HepG2 (cell line): Measurements from ENCODE around the gene ZNF189. TPM values are rescaled to one million over a fixed set of nuclear protein-coding genes. Genes with fewer than 3 reads are reported as not detected.

Source experiments
- ARNT2 ChIP-seq: sonication (generic); formaldehyde crosslinking; IDR thresholded peaks from 2 replicates; pipeline ENCODE4 v1.8.0; 2022; ENCODE audit warnings: mild to moderate bottlenecking, low read depth, missing genetic modification reagents, moderate library complexity
- ELF3 ChIP-seq: IDR thresholded peaks from 2 replicates; pipeline ENCODE4 v1.6.1; 2016; ENCODE audit warnings: missing genetic modification reagents, missing compliant biosample characterization
- FIP1L1 ChIP-seq: fragments of 200-400 bp; formaldehyde crosslinking; IDR thresholded peaks from 2 replicates; pipeline ENCODE4 v1.6.1; 2018; ENCODE audit warnings: low read depth, mild to moderate bottlenecking, low read length, moderate library complexity, borderline replicate concordance; ENCODE audit not compliant: insufficient read depth
- GTF2F1 ChIP-seq: fragments of 150-350 bp; IDR thresholded peaks from 2 replicates; pipeline ENCODE4 v1.6.1; 2014; ENCODE audit warnings: low read length
- HNRNPLL ChIP-seq: fragments of 200-400 bp; formaldehyde crosslinking; IDR thresholded peaks from 2 replicates; pipeline ENCODE4 v1.6.1; 2017; ENCODE audit warnings: mild to moderate bottlenecking, low read depth, low read length; ENCODE audit not compliant: poor library complexity, severe bottlenecking
- HOXA9 ChIP-seq: sonication (generic); formaldehyde crosslinking; IDR thresholded peaks from 2 replicates; pipeline ENCODE4 v1.8.1; 2022; ENCODE audit warnings: missing genetic modification reagents, mild to moderate bottlenecking, moderate library complexity, borderline replicate concordance
- HOXD1 ChIP-seq: sonication (generic); formaldehyde crosslinking; IDR thresholded peaks from 2 replicates; pipeline ENCODE4 v1.5.0; 2020; ENCODE audit warnings: missing genetic modification reagents
- SAP130 ChIP-seq: IDR thresholded peaks from 2 replicates; pipeline ENCODE4 v1.6.1; 2016; ENCODE audit warnings: low read depth
- SMARCE1 ChIP-seq: fragments of 450-650 bp; IDR thresholded peaks from 2 replicates; pipeline ENCODE4 v1.6.1; 2017; ENCODE audit warnings: borderline replicate concordance
- SNAPC4 ChIP-seq: sonication (generic); formaldehyde crosslinking; IDR thresholded peaks from 2 replicates; pipeline ENCODE4 v1.4.0; 2020; ENCODE audit warnings: mild to moderate bottlenecking, missing genetic modification reagents
- ZNF121 ChIP-seq: sonication (generic); formaldehyde crosslinking; IDR thresholded peaks from 2 replicates; pipeline ENCODE4 v1.5.0; 2020; ENCODE audit warnings: mild to moderate bottlenecking, missing genetic modification reagents
- ZNF260 ChIP-seq: sonication (generic); formaldehyde crosslinking; IDR thresholded peaks from 2 replicates; pipeline ENCODE4 v1.4.0; 2020; ENCODE audit warnings: missing genetic modification reagents, low read depth, mild to moderate bottlenecking, borderline replicate concordance
- ZNF564 ChIP-seq: sonication (generic); formaldehyde crosslinking; IDR thresholded peaks from 2 replicates; pipeline ENCODE4 v1.8.1; 2023; ENCODE audit warnings: mild to moderate bottlenecking, missing genetic modification reagents
- ZNF614 ChIP-seq: IDR thresholded peaks from 2 replicates; pipeline ENCODE4 v1.6.1; 2018; ENCODE audit warnings: missing biosample characterization, missing genetic modification reagents, inconsistent platforms, borderline replicate concordance
- ZNF841 ChIP-seq: sonication (generic); formaldehyde crosslinking; IDR thresholded peaks from 2 replicates; pipeline ENCODE4 v1.8.1; 2023; ENCODE audit warnings: missing genetic modification reagents, borderline replicate concordance
- ZUFSP ChIP-seq: sonication (generic); formaldehyde crosslinking; IDR thresholded peaks from 2 replicates; pipeline ENCODE4 v1.9.0; 2021; ENCODE audit warnings: missing genetic modification reagents, mild to moderate bottlenecking, borderline replicate concordance
- polyA plus RNA-seq, 8 experiments: library from polyadenylated mRNA; depleted of rRNA in 3 of 8; stranded (reverse) in 7 of 8; unstranded in 1 of 8; fragments of >200 nt; fragmentation: Illumina TruSeq in 4 of 8; extraction: Trizol in 4 of 8; gene quantifications; 2 replicates each; pipeline versions ENCODE4 v1.2.1 to v1.2.3, GENCODE V29; 2011 to 2016; ENCODE audit warnings: low read depth in 4 of 8, missing spikeins in 1 of 8, mixed read lengths in 1 of 8; ENCODE audit not compliant: insufficient read depth in 1 of 8
- total RNA-seq, 5 experiments: library from RNA; depleted of rRNA; stranded (reverse); fragments of >200 nt; fragmentation: Illumina TruSeq; extraction: Trizol; gene quantifications; 2 replicates each; pipeline ENCODE4 v1.2.3, GENCODE V29; 2016; ENCODE audit warnings: low read depth in 1 of 5
- TF ChIP-seq, protein P1 (sequence below): sonication (generic); formaldehyde crosslinking; IDR thresholded peaks from 2 replicates; pipeline ENCODE4 v1.4.0; 2020; ENCODE audit warnings: missing genetic modification reagents
- TF ChIP-seq, protein P2 (sequence below): sonication (generic); formaldehyde crosslinking; IDR thresholded peaks from 2 replicates; pipeline ENCODE4 v1.4.0; 2020; ENCODE audit warnings: missing genetic modification reagents

The ZNF189 gene
- total and polyA plus RNA-seq, 2 of the 13 experiments (the other 11 are each of a cell fraction or from before 2014, with no cell fraction given): 8.4 to 50.0 TPM

DNA sequence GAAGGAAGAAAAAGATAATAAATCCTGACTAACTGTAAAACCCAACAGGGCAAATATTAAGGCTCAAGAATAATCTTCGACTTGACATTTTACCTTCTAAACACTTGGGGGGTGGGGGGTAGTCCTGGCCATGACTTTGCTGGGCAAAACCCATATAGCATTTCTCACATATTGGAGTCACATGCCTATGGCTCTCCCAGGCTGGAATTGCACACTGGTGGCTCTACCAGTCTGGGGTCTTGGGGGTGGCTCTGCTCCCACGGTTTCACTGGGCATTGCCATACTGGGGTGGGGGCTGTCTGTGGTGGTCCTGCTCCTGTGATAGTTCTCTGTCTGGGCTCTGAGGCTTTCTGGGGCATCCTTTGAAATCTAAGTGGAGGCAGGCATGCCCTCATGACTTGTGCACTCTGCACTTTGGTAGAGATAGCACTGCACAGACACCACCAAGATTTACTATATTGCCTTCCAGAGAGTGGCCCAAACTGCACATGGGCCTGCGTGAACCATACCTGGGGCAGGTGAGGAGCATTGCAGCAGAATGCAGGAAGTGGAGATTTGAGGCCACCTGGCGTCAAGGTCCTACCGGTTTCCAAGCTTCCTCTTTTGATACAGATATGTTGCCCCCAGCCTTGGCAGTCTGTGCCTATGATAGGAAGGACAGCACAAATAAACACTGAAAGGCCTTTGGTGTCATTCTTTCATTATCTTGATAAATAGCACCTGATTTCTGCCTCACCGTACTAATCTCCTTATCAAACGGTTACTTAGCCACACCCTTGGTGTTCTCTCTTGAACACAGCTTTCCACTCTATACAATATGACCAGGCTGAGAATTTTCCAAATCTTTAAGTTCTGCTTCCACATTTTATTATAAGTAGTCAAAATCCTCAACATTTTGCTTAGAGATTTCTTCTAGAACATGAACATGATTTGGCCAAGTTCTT is 43.6 kb upstream of the ZNF189 start (continued):
- TF ChIP-seq, protein P1, sequence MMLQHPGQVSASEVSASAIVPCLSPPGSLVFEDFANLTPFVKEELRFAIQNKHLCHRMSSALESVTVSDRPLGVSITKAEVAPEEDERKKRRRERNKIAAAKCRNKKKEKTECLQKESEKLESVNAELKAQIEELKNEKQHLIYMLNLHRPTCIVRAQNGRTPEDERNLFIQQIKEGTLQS (CRISPR knock-in tag): no peak
- TF ChIP-seq ZNF260 (no peak), SAP130 (CRISPR knock-in tag) (no peak), HOXA9 (CRISPR knock-in tag) (no peak), ZNF564 (0 out of 2 replicates have a peak, but pooled peaks have one; percentile 44), ARNT2 (CRISPR knock-in tag) (no peak), SMARCE1 (no peak), ZNF614 (CRISPR knock-in tag) (no peak), GTF2F1 (no peak), ZUFSP (CRISPR knock-in tag) (no peak), HOXD1 (CRISPR knock-in tag) (no peak), HNRNPLL (no peak), SNAPC4 (CRISPR knock-in tag) (no peak), FIP1L1 (no peak), ELF3 (no peak), ZNF841 (CRISPR knock-in tag) (no peak), ZNF121 (CRISPR knock-in tag) (no peak)
- TF ChIP-seq, protein P2, sequence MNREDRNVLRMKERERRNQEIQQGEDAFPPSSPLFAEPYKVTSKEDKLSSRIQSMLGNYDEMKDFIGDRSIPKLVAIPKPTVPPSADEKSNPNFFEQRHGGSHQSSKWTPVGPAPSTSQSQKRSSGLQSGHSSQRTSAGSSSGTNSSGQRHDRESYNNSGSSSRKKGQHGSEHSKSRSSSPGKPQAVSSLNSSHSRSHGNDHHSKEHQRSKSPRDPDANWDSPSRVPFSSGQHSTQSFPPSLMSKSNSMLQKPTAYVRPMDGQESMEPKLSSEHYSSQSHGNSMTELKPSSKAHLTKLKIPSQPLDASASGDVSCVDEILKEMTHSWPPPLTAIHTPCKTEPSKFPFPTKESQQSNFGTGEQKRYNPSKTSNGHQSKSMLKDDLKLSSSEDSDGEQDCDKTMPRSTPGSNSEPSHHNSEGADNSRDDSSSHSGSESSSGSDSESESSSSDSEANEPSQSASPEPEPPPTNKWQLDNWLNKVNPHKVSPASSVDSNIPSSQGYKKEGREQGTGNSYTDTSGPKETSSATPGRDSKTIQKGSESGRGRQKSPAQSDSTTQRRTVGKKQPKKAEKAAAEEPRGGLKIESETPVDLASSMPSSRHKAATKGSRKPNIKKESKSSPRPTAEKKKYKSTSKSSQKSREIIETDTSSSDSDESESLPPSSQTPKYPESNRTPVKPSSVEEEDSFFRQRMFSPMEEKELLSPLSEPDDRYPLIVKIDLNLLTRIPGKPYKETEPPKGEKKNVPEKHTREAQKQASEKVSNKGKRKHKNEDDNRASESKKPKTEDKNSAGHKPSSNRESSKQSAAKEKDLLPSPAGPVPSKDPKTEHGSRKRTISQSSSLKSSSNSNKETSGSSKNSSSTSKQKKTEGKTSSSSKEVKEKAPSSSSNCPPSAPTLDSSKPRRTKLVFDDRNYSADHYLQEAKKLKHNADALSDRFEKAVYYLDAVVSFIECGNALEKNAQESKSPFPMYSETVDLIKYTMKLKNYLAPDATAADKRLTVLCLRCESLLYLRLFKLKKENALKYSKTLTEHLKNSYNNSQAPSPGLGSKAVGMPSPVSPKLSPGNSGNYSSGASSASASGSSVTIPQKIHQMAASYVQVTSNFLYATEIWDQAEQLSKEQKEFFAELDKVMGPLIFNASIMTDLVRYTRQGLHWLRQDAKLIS (CRISPR knock-in tag): no peak
